ENCODE data around the gene F11. TPM values are rescaled to one million over a fixed set of nuclear protein-coding genes. Genes with fewer than 3 reads are reported as not detected.

Gene F11
- total RNA-seq, 1 donor from 2014 or later = not detected

GRCh38 chr4:186330368-186330767 lies 64.4 kb downstream of the F11 start:
- Histone ChIP-seq H3K27me3 (no peaks in the 10 kb centered on the region), H3K9ac (no peak overlapping the region), H3K79me2 (ENCODE audit: low read depth) (no peaks in the 10 kb centered on the region), H3K4me3 (no peak overlapping the region), H3F3A (ENCODE audit: low read depth) (no peaks in the 10 kb centered on the region), H2AFZ (replicated peaks) (no peak overlapping the region), H3K36me3 (no peaks in the 10 kb centered on the region), H4K20me1 (ENCODE audit: low read depth) (no peaks in the 10 kb centered on the region), H3K27ac (no peak overlapping the region), H3K4me2 (no peak overlapping the region), H3K4me1 (no peaks in the 10 kb centered on the region), H3K9me3 (ENCODE audit: low read depth) (no peaks in the 10 kb centered on the region)
- H3K9me3 Mint-ChIP-seq = peaks cover 18% of the 10 kb centered on the region
- H3K4me1 Mint-ChIP-seq = no peaks in the 10 kb centered on the region
- no peak overlapping the region for H3K27ac Mint-ChIP-seq
- H3K4me3 Mint-ChIP-seq = no peak overlapping the region
- H3K27me3 Mint-ChIP-seq (ENCODE audit: insufficient read depth, low read depth) = peaks cover 5% of the 10 kb centered on the region
- H3K36me3 Mint-ChIP-seq = no peaks in the 10 kb centered on the region
- DNase-seq (ENCODE audit: low spot score) = no peak
- TF ChIP-seq EZH2 (IDR thresholded peaks at IDR 0.05) (no peak), CTCF (IDR thresholded peaks at IDR 0.05) (no peak), EZH2phosphoT487 (IDR thresholded peaks at IDR 0.05) (no peak)

- no peak overlapping the region for H2AFZ ChIP-seq (replicated peaks)
Observed at GRCh38 chr4:186335793-186336192, 69.8 kb downstream of the F11 start.

More at GRCh38 chr4:186335793-186336192, 69.8 kb downstream of the F11 start:
- no peak for TF ChIP-seq EZH2phosphoT487 (IDR thresholded peaks at IDR 0.05)
- TF ChIP-seq CTCF (IDR thresholded peaks at IDR 0.05) = no peak
- no peak for TF ChIP-seq EZH2 (IDR thresholded peaks at IDR 0.05)
- Histone ChIP-seq H3K9ac (no peak overlapping the region), H3K4me1 (no peaks in the 10 kb centered on the region), H3K9me3 (ENCODE audit: low read depth) (no peaks in the 10 kb centered on the region), H3K4me2 (no peak overlapping the region), H3K27me3 (no peaks in the 10 kb centered on the region), H3K79me2 (ENCODE audit: low read depth) (no peaks in the 10 kb centered on the region), H4K20me1 (ENCODE audit: low read depth) (no peaks in the 10 kb centered on the region), H3K27ac (no peak overlapping the region), H3K36me3 (no peaks in the 10 kb centered on the region), H3K4me3 (no peak overlapping the region), H3F3A (ENCODE audit: low read depth) (no peaks in the 10 kb centered on the region)
- DNase-seq (ENCODE audit: low spot score) = no peak
- Mint-ChIP-seq H3K27me3 (ENCODE audit: insufficient read depth, low read depth) (peaks cover 9% of the 10 kb centered on the region), H3K4me3 (no peak overlapping the region), H3K9me3 (peaks cover 15% of the 10 kb centered on the region), H3K36me3 (no peaks in the 10 kb centered on the region), H3K4me1 (no peaks in the 10 kb centered on the region), H3K27ac (no peak overlapping the region)

Other genes with a start within 250 kb of the F11 start
- 0.62 and 0.92 TPM in 2 replicates for gene TLR3, start 197.0 kb upstream of the F11 start, total RNA-seq (ENCODE audit: low replicate concordance)
- 4.6 and 10.4 TPM in 2 replicates for gene FAM149A, start 161.5 kb upstream of the F11 start, total RNA-seq (ENCODE audit: low replicate concordance)
- 0.37 and 1.3 TPM in 2 replicates for gene CYP4V2, start 74.6 kb upstream of the F11 start, total RNA-seq (ENCODE audit: low replicate concordance)
- gene KLKB1, start 38.7 kb upstream of the F11 start, total RNA-seq (ENCODE audit: low replicate concordance) = 0.39 TPM in 1 of 2 replicates, not detected in the other